KOPT-K1 (cell line): ENCODE measurements around the gene LARP4B.

Source experiments
- H3K27ac ChIP-seq: fragments of 200-600 bp; sonication (generic); 2 replicates; pipeline ENCODE4 v1.5.1; 2016; ENCODE audit warnings: antibody characterized with exemption, mild to moderate bottlenecking, low read depth, low read length; ENCODE audit not compliant: poor library complexity, severe bottlenecking
- H3K36me3 ChIP-seq: fragments of 200-600 bp; sonication (generic); 2 replicates; pipeline ENCODE4 v1.5.1; 2017; ENCODE audit warnings: antibody characterized with exemption, mild to moderate bottlenecking, low read length, moderate library complexity; ENCODE audit not compliant: insufficient read depth
- H3K9me3 ChIP-seq: fragments of 200-600 bp; sonication (generic); 2 replicates; pipeline ENCODE4 v1.5.1; 2017; ENCODE audit warnings: antibody characterized with exemption, low read length, mild to moderate bottlenecking; ENCODE audit not compliant: insufficient read depth, poor library complexity, severe bottlenecking

LARP4B gene

DNA sequence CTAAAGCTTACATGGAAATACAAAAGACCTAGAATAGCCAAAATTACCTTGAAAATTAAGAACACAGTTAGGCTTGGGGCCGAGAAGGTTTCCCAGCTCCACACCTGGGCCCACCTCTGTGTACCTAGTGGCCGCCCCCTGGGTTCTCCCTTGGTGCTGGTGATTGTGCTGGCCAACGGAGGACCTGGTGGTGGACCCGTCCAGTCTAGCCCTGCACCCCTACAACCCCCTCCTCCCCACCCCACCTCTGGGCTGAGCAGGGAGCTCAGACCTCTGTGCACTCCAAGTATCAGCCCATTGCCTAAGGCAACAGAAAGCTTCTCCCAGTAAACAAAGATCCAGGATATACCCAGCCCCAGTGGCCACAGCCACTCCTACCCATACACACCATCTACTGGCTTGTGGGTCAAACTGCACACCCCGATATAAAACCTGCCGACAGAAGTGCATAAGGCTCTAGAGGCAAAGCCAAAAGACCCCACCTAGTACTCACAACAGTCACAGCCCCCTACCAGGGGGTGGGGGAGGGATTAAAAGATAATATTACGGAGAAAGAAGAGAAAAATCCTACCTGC is 137.0 kb downstream of the LARP4B start:
- H3K9me3 ChIP-seq = peaks cover 43% of the 10 kb centered on the region
- no peaks in the 10 kb centered on the region; the same call in 1 of the 2 replicates for H3K36me3 ChIP-seq
- H3K27ac ChIP-seq = no peak overlapping the region

GRCh38 chr10:792792-793100 is 138.8 kb downstream of the LARP4B start:
- H3K9me3 ChIP-seq = peaks cover 26% of the 10 kb centered on the region
- no peaks in the 10 kb centered on the region for H3K36me3 ChIP-seq
- no peak overlapping the region for H3K27ac ChIP-seq

- Histone ChIP-seq H3K27ac (no peak overlapping the region), H3K9me3 (peaks cover 21% of the 10 kb centered on the region), H3K36me3 (no peaks in the 10 kb centered on the region)
Observed at GRCh38 chr10:792083-792791, 139.3 kb downstream of the LARP4B start.

- no peak overlapping the region for H3K27ac ChIP-seq
- H3K36me3 ChIP-seq = no peaks in the 10 kb centered on the region
- peaks cover 15% of the 10 kb centered on the region for H3K9me3 ChIP-seq
Observed at GRCh38 chr10:791639-792038, 139.9 kb downstream of the LARP4B start.

DNA sequence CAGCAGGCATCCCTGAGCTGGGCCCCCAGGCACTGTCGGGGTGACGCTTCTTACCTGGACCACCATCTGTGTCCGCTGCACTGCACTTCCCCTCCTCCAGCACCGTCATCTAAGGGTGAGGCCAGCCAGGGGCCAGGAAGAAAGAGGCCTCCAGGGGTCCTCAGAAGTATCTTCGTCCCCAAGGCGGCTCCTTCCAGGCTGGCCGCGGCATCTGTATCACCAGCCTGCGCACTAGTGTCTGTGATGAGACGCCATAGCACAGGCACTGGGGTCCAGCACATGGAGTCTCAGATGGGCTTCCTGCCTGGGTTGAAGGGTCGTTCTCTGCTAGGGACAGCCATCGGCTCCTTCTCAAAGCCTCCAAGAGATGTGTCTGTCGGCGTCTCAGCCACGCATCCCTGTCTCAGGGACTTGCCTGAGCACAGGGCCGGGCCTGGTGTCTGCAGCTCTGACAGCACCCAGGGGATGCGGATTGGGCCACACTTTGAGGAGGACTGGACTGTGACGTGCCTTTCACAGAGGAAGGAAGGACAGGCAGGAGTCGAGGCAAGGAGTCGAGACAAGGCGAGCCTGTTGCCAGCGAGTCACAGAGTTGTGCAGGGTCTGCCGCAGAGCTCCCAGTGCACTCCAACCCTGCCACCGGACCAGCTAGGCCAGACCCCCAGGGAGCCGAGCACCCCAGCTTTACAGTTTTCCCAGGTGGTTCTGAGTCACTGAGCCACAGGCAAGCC is 140.5 kb downstream of the LARP4B start:
- Histone ChIP-seq H3K36me3 (no peaks in the 10 kb centered on the region), H3K9me3 (peaks cover 8% of the 10 kb centered on the region)

GRCh38 chr10:789831-790701 is 141.4 kb downstream of the LARP4B start:
- no peaks in the 10 kb centered on the region for H3K9me3 ChIP-seq
- no peak overlapping the region for H3K27ac ChIP-seq
- no peaks in the 10 kb centered on the region for H3K36me3 ChIP-seq

More for the DNA sequence above, 140.5 kb downstream of the LARP4B start:
- no peak overlapping the region for H3K27ac ChIP-seq

DNA sequence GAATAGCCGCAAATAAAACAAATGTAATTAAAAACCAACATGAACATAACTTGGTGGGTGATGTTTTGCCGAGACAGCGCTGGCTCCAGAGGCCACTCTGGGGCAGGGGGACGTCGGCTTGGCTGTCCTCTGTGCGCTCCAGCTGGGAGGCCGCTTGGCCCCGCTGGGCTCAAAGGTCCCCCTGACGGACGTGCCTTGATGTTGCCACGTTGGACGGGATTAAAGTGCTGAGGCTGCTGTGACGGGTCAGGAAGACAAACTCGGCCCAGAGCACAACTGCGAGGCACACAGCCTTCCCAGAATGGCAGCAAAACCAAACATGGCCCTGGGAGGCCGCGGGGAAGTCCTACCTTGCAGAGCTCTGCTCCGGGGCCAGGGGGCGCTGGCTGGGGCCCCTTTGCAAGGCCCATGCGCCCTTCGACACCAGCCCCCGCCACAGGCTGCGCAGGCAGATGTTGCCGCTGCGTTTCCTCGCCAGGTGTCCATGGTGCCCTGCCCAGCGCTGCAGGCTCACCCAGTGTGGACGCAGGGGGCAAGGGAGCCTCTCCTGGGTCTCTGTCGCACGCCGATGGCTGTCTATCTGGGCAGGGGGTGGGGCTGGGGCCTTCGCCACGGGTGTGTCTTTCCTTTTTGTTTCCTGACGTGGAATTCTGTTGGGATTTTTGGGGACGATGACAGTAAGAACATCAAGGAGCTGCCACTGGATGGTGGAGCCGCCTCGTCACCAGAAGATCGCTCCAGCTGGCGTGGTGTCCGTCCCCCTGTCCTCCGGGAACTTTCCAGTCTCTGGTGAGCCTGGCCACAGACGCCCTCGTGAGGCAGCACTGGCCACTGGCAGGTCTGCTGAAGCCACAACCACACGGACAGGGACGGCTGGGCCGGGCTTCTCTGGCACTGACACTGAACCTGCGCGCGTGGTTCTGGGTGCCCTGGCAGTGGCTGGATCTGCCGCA is 142.4 kb downstream of the LARP4B start:
- H3K36me3 ChIP-seq = no peaks in the 10 kb centered on the region
- no peaks in the 10 kb centered on the region for H3K9me3 ChIP-seq
- H3K27ac ChIP-seq = no peak overlapping the region

DNA sequence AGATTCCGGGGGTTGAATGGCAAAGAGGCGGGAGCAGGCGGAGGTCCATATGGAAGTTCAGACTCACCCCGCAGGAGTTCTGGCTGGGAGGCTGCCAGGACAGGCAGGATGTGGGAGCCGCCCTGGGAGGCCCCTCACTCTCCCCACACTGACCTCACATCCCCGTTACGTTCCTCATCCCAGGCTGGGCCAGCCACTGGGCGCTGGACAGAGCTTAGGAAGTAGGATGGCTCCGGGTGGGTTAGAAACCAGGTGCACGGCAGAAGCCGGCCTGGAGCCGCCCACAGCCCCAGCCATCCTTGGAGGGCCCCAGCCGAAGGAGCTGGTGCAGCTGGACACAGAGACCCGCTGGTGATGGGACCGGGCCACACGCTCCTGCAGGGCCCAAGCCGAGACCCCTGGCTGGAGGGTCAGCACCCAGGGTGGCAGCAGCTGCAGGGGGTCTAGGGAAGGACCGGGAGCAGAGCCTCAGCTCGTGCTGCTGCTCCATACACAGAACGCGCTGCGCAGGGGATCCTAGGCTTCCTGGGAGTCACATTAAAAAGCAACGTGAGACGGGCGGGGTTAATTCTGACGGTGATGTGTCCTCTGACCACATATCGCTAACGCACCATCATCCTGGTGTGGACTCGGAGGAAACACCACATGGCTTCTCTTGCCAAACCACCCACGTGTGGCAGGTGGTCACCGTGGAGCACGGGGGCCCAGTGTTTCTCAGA is 143.4 kb downstream of the LARP4B start:
- Histone ChIP-seq H3K9me3 (no peaks in the 10 kb centered on the region), H3K36me3 (no peaks in the 10 kb centered on the region), H3K27ac (no peak overlapping the region)

DNA sequence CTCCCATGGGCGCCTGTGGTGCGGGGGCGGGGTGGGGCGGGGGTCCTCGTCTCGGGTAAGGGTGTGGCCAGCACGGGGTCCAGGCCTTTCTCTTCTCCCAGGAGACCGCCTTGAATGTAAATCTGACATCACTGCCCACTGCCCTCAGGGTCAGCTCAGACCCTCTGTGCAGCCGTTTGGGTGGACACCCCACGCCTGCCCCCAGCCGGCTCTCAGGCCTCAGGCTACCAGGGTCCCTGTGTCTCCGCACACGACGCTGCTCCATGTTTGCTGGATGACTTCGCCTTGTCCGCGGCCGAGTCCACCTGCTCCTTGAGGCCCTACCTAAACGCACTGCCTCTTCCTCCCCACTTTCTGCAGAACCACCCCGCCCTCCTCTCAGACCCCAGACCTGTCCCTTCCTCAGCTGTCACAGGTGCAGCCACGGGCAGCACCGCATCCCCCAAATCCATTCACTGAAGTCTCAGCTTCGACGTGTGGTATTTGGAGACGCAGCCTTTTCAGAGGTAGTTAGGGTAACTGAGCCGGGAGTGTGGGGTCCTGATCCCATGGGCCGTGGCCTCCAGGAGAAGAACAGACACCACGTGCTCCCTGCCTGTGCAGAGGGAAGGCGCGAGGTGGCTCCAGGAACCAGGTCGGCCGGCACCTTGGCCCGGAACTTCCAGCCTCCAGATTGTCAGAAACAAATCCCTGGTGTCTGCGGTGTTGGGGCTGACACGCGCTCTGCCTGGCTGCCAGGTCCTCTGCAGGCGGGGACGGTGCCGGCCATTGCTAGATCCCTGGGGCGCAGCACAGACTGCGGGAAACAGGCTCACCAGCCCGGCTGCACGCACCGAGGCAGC is 144.7 kb downstream of the LARP4B start:
- Histone ChIP-seq H3K27ac (no peak overlapping the region), H3K9me3 (no peaks in the 10 kb centered on the region), H3K36me3 (no peaks in the 10 kb centered on the region)

DNA sequence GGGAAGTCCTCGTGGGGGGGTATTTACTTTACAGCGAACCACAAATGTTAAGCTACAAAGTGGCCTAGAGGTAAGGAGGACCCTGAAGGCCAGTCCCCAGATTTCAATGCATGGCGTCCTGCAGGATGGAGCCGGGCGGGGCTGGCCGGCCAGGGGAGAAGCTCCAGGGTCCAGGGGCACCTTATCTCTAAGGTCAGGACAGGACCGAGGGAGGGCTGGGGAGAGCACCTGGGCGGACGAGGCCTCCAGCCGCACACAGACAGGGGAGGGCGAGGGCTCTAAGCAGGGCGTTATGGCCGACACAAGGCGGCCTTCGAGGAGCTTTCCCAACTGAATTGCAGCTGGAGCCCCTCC is 145.7 kb downstream of the LARP4B start:
- no peaks in the 10 kb centered on the region for H3K9me3 ChIP-seq
- no peak overlapping the region for H3K27ac ChIP-seq
- no peaks in the 10 kb centered on the region for H3K36me3 ChIP-seq

DNA sequence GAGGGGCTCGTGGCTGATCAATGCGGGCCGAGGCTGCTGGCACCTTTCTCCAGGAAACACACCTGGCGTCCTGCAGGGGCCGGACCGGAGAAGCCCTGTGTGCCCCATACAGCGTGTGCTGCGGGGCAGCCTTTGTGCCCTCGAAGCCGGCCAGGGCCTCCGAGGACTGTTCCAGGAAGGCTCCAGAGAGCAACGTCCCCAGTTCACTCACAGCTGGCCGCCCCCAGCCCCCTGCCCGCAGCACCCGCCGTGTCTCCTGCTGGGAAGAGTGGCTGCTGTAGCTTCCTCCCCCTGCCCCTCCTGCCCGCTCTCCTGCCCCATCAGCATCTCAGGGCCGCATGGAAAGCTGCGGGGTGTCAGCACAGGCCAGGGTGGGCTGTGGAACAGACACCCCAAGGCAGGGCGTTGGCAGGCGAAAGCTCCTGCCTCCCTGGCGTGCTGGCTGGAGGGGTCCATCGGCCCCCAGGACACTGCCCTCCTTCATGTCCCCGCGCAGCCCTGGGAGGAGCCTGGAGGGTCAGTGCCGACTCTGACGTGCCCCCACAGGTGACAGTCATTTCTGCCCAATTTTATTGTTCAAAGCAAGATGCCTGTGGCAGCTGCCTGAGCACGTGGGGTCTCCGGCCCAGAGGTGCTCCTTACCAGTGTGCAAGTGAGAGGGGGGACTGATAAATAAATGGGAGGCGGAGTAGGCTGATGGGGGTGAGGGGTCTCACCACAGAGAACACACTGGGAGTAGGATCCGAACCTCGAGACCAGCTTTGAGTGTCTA is 146.2 kb downstream of the LARP4B start:
- Histone ChIP-seq H3K36me3 (no peaks in the 10 kb centered on the region), H3K9me3 (no peaks in the 10 kb centered on the region), H3K27ac (no peak overlapping the region)

DNA sequence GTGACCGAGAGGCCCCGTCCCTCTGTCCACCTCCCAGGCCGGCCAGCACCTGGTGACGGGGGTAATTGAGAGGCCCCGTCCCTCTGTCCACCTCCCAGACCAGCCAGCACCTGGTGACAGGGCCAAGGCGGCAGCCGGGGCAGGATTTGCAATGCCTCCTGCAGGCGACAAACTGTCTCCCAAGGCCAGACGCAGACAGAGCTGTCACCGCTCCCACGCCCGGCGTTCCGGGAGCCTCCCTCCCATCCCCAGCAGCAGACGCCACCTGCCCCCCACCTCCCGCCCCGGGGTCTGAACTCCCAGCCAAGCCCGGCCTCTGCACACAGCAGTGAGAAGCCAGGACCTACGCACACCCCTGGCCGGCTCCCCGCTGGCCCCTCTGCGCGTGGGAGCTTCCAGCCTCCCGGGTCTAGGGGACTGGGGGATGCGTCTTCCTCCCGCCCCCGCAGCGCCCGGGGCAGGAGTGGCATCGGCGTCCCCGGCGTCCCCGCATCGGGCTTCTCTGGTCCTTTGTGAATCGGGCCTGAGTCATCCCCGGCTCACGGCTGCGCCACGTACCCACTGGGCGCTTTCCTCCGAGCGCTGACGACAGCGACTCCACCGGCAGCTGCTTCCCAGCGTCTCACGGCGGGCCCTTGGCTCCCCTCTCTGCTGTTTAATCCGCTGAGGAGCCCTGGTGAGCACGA is 147.0 kb downstream of the LARP4B start:
- no peaks in the 10 kb centered on the region for H3K36me3 ChIP-seq
- H3K27ac ChIP-seq = no peak overlapping the region
- H3K9me3 ChIP-seq = no peaks in the 10 kb centered on the region
